ENCODE measurements around the gene DNAH2. TPM values are rescaled to one million over a fixed set of nuclear protein-coding genes. Genes with fewer than 3 reads are reported as not detected.

DNAH2 gene
- total and polyA plus RNA-seq, 2 of the 4 experiments (the other 2 are of a cell fraction): under 0.01 to 0.02 TPM

DNA sequence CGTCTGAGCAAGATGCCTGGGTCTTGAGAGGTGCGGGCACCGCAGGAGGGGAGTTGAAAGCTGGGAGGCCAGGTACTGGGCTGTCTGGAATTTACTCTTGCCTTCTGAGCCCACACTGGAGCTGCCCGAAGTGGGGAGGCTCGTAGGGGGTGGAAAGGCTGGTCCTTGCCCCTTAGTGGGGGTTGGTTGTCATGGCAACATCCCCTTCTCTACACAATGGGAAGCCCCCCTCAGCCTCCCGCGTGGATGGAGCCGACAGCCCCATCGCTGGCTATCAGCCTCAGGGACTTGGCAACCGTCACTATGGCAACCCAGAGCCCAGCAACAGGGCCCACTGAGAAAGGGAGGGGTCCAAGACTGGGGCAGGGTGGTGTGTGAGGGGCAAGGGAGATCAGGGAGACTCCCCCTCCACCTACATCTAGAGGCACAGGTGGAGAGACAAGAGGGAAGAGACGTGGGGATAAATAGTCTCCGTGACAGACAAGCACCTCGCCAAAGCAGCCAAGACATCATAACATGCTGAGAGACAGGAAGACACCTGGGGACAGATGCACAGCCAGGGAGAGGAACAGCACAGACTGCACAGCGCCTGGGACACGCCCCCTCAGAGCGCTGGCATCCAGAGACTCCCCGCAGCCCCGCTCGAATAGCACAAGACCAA is 5.3 kb upstream of the DNAH2 start:
- Histone ChIP-seq H2AFZ (replicated peaks; ENCODE audit: low read length, poor library complexity) (no peak overlapping the region), H2BK5ac (ENCODE audit: low read depth, low read length, poor library complexity, severe bottlenecking) (no peak overlapping the region), H3K56ac (ENCODE audit: extremely low read depth, insufficient read depth, low read length) (no peak overlapping the region), H3K79me1 (ENCODE audit: low read depth in 1 of 2, low read length in 2 of 2) (no peaks in the 10 kb centered on the region), H3K14ac (replicated peaks; ENCODE audit: low read depth, low read length) (no peak overlapping the region), H2AK9ac (replicated peaks; ENCODE audit: low read depth, low read length, poor library complexity) (no peak overlapping the region), H4K5ac (ENCODE audit: low read depth, low read length) (no peak overlapping the region), H3K9me1 (ENCODE audit: insufficient read depth, low read length) (0 out of 2 replicates have a peak, but pooled peaks cover 4% of the 10 kb centered on the region), H3K27me3 (ENCODE audit: control insufficient read depth, insufficient read depth, low read length) (peaks cover 51% of the 10 kb centered on the region), H3K36me3 (ENCODE audit: control insufficient read depth, insufficient read depth, low read length) (no peaks in the 10 kb centered on the region), H3K4me2 (ENCODE audit: low read depth, low read length) (no peak overlapping the region), H2BK20ac (ENCODE audit: low read depth, low read length) (no peak overlapping the region), H3K9ac (ENCODE audit: low read depth, low read length) (no peak overlapping the region), H3K23ac (ENCODE audit: low read depth, low read length) (no peak overlapping the region), H3K4me3 (ENCODE audit: insufficient read depth, low read depth, low read length) (no peak overlapping the region), H4K20me1 (ENCODE audit: insufficient read depth, low read length) (no peaks in the 10 kb centered on the region), H3K18ac (ENCODE audit: low read depth, low read length) (no peak overlapping the region), H3K4ac (ENCODE audit: low read depth, low read length) (no peak overlapping the region), H3K9me3 (ENCODE audit: control insufficient read depth, insufficient read depth, low read length) (no peaks in the 10 kb centered on the region), H3K27ac (ENCODE audit: insufficient read depth, low read length) (no peak overlapping the region), H2BK15ac (ENCODE audit: low read depth, low read length) (no peak overlapping the region), H4K8ac (ENCODE audit: low read depth in 2 of 2, low read length in 2 of 2) (no peak overlapping the region), H2AK5ac (ENCODE audit: low read depth, low read length) (no peak overlapping the region), H3K4me1 (ENCODE audit: control insufficient read depth, insufficient read depth, low read length) (peaks cover 4% of the 10 kb centered on the region; the same call in 1 of the 2 replicates), H4K91ac (ENCODE audit: insufficient read depth, low read depth, low read length) (no peak overlapping the region), H2BK120ac (ENCODE audit: low read depth, low read length) (no peak overlapping the region)
- intact Hi-C loops (cut with micrococcal nuclease): no loop called here
- TF ChIP-seq, protein P1, sequence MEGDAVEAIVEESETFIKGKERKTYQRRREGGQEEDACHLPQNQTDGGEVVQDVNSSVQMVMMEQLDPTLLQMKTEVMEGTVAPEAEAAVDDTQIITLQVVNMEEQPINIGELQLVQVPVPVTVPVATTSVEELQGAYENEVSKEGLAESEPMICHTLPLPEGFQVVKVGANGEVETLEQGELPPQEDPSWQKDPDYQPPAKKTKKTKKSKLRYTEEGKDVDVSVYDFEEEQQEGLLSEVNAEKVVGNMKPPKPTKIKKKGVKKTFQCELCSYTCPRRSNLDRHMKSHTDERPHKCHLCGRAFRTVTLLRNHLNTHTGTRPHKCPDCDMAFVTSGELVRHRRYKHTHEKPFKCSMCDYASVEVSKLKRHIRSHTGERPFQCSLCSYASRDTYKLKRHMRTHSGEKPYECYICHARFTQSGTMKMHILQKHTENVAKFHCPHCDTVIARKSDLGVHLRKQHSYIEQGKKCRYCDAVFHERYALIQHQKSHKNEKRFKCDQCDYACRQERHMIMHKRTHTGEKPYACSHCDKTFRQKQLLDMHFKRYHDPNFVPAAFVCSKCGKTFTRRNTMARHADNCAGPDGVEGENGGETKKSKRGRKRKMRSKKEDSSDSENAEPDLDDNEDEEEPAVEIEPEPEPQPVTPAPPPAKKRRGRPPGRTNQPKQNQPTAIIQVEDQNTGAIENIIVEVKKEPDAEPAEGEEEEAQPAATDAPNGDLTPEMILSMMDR (conservative IDR thresholded peaks at IDR 0.05; ENCODE audit: low read depth, low read length): no peak
- TF ChIP-seq MAZ (IDR thresholded peaks at IDR 0.05; ENCODE audit: borderline replicate concordance, low read depth, low read length) (no peak), RAD21 (IDR thresholded peaks at IDR 0.05; ENCODE audit: low read length) (no peak), MAFK (IDR thresholded peaks at IDR 0.05; ENCODE audit: low read depth, low read length) (no peak), SMC3 (IDR thresholded peaks at IDR 0.05; ENCODE audit: low read depth, low read length) (no peak), CEBPB (IDR thresholded peaks at IDR 0.05; ENCODE audit: low read depth, low read length) (no peak), FOS (IDR thresholded peaks at IDR 0.05; ENCODE audit: low read depth, low read length) (no peak), RFX5 (IDR thresholded peaks at IDR 0.05; ENCODE audit: low read depth, low read length) (no peak), POLR2A (IDR thresholded peaks at IDR 0.05; ENCODE audit: low read depth, low read length) (no peak), RCOR1 (IDR thresholded peaks at IDR 0.05; ENCODE audit: insufficient replicate concordance, low read length) (no peak), BHLHE40 (IDR thresholded peaks at IDR 0.05; ENCODE audit: low read depth, low read length) (no peak)
- TF ChIP-seq, protein P2, sequence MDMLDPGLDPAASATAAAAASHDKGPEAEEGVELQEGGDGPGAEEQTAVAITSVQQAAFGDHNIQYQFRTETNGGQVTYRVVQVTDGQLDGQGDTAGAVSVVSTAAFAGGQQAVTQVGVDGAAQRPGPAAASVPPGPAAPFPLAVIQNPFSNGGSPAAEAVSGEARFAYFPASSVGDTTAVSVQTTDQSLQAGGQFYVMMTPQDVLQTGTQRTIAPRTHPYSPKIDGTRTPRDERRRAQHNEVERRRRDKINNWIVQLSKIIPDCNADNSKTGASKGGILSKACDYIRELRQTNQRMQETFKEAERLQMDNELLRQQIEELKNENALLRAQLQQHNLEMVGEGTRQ (IDR thresholded peaks at IDR 0.05; ENCODE audit: low read depth, low read length): no peak
- in situ Hi-C loops (cut with MboI; ENCODE audit: low sequenced_read_pairs): no loop called here
- no peak for ATAC-seq (ENCODE audit: low read depth)
- dilution Hi-C loops (cut with HindIII; ENCODE audit: low sequenced_read_pairs, unreplicated experiment): no loop called here
- 20% methylated on average over 2 of the region's 19 CpGs; no CpG with 5 or more reads in 1 of the 2 experiments for WGBS, 2 experiments (ENCODE audit: extremely low coverage in 2 of 2, insufficient read length in 1 of 2)
- ChIA-PET POLR2A (ENCODE audit: unreplicated experiment) (no interaction called here), CTCF (interaction anchor here (0.6 kb wide), 1 partner anchor 9 kb away, joined by 3 read pairs; no protein-coding TSS in a partner anchor)
- DNase-seq: no peak
- BruUV-seq (replicated peaks): no TSS peak
